ENCODE measurements around the gene LMF2. TPM values are rescaled to one million over a fixed set of nuclear protein-coding genes. Genes with fewer than 3 reads are reported as not detected.

Gene LMF2
- total and polyA plus RNA-seq, 2 of the 8 experiments (the other 6 are each of a cell fraction or from before 2014, with no cell fraction given), result 34.3 to 62.9 TPM

DNA sequence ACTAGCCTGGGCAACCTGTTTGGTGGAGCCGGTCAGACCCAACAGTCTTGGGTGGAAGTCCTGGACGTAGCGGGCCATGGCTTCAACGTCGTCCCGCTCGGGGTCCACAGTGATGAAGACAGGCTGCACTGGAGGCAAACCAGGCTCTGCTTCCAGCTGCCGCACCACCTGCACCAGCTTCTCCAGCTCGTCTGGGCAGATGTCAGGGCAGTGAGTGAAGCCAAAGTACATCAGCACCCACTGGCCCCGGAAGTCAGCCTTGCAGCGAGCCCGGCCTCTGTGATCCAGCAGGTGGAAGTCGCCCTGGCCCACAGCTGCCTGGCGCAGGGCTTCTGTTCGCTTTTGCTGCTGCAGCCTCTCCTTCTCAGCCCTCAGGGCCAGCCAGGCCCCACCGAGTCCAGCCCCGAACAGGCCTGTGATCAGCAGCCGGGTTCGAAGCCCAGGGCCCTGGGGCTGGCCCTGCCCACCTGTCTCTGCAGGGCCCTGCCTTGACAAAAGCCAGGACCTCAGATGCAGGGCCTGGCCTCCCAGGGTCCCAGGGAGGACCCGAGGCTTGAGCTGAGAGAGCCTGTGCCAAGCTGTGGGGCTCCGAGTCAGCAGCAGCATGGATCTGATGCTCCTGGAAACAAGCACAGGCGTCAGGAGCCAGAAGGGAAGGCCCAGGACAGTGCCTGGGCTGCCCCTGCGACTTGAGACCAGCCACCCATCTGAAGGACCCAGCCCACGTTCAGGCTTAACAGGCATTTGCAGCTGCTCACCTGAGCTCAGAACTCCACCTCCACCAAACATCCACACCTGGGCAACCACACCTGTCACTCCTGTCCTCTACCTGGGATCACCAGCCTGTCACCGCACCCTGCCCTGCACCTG is 16.5 kb upstream of the LMF2 start (continued):
- TF ChIP-seq, protein P1, sequence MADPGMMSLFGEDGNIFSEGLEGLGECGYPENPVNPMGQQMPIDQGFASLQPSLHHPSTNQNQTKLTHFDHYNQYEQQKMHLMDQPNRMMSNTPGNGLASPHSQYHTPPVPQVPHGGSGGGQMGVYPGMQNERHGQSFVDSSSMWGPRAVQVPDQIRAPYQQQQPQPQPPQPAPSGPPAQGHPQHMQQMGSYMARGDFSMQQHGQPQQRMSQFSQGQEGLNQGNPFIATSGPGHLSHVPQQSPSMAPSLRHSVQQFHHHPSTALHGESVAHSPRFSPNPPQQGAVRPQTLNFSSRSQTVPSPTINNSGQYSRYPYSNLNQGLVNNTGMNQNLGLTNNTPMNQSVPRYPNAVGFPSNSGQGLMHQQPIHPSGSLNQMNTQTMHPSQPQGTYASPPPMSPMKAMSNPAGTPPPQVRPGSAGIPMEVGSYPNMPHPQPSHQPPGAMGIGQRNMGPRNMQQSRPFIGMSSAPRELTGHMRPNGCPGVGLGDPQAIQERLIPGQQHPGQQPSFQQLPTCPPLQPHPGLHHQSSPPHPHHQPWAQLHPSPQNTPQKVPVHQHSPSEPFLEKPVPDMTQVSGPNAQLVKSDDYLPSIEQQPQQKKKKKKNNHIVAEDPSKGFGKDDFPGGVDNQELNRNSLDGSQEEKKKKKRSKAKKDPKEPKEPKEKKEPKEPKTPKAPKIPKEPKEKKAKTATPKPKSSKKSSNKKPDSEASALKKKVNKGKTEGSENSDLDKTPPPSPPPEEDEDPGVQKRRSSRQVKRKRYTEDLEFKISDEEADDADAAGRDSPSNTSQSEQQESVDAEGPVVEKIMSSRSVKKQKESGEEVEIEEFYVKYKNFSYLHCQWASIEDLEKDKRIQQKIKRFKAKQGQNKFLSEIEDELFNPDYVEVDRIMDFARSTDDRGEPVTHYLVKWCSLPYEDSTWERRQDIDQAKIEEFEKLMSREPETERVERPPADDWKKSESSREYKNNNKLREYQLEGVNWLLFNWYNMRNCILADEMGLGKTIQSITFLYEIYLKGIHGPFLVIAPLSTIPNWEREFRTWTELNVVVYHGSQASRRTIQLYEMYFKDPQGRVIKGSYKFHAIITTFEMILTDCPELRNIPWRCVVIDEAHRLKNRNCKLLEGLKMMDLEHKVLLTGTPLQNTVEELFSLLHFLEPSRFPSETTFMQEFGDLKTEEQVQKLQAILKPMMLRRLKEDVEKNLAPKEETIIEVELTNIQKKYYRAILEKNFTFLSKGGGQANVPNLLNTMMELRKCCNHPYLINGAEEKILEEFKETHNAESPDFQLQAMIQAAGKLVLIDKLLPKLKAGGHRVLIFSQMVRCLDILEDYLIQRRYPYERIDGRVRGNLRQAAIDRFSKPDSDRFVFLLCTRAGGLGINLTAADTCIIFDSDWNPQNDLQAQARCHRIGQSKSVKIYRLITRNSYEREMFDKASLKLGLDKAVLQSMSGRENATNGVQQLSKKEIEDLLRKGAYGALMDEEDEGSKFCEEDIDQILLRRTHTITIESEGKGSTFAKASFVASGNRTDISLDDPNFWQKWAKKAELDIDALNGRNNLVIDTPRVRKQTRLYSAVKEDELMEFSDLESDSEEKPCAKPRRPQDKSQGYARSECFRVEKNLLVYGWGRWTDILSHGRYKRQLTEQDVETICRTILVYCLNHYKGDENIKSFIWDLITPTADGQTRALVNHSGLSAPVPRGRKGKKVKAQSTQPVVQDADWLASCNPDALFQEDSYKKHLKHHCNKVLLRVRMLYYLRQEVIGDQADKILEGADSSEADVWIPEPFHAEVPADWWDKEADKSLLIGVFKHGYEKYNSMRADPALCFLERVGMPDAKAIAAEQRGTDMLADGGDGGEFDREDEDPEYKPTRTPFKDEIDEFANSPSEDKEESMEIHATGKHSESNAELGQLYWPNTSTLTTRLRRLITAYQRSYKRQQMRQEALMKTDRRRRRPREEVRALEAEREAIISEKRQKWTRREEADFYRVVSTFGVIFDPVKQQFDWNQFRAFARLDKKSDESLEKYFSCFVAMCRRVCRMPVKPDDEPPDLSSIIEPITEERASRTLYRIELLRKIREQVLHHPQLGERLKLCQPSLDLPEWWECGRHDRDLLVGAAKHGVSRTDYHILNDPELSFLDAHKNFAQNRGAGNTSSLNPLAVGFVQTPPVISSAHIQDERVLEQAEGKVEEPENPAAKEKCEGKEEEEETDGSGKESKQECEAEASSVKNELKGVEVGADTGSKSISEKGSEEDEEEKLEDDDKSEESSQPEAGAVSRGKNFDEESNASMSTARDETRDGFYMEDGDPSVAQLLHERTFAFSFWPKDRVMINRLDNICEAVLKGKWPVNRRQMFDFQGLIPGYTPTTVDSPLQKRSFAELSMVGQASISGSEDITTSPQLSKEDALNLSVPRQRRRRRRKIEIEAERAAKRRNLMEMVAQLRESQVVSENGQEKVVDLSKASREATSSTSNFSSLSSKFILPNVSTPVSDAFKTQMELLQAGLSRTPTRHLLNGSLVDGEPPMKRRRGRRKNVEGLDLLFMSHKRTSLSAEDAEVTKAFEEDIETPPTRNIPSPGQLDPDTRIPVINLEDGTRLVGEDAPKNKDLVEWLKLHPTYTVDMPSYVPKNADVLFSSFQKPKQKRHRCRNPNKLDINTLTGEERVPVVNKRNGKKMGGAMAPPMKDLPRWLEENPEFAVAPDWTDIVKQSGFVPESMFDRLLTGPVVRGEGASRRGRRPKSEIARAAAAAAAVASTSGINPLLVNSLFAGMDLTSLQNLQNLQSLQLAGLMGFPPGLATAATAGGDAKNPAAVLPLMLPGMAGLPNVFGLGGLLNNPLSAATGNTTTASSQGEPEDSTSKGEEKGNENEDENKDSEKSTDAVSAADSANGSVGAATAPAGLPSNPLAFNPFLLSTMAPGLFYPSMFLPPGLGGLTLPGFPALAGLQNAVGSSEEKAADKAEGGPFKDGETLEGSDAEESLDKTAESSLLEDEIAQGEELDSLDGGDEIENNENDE (IDR thresholded peaks at IDR 0.05; ENCODE audit: insufficient replicate concordance, low read length), result no peak
- no peak for TF ChIP-seq SRF (IDR thresholded peaks at IDR 0.05; ENCODE audit: low read depth, low read length)
- no peak for TF ChIP-seq BCL11A (IDR thresholded peaks at IDR 0.05; ENCODE audit: low read depth in 2 of 2, low read length in 2 of 2)
- no peak for TF ChIP-seq GABPA (IDR thresholded peaks at IDR 0.05; ENCODE audit: borderline replicate concordance, insufficient read depth, low read length)
- no peak for TF ChIP-seq POLR2AphosphoS5 (IDR thresholded peaks at IDR 0.05; ENCODE audit: low read depth, low read length)

Measured in H1 (cell line).